HepG2 (cell line): ENCODE measurements around the gene SMIM13. TPM values are rescaled to one million over a fixed set of nuclear protein-coding genes. Genes with fewer than 3 reads are reported as not detected.
A peak's percentile ranks its signal among the peaks of the same experiment; 100 is the strongest.

Source experiments
- ARHGAP35 ChIP-seq: sonication (generic); formaldehyde crosslinking; IDR thresholded peaks from 2 replicates; pipeline ENCODE4 v1.9.0; 2022; ENCODE audit warnings: mild to moderate bottlenecking, inconsistent platforms, moderate library complexity, missing genetic modification reagents, borderline replicate concordance
- BRCA1 ChIP-seq: sonication (generic); formaldehyde crosslinking; IDR thresholded peaks from 2 replicates; pipeline ENCODE4 v1.4.0; 2020; ENCODE audit warnings: missing genetic modification reagents
- KAT8 ChIP-seq: IDR thresholded peaks from 2 replicates; pipeline ENCODE4 v1.6.1; 2016; ENCODE audit warnings: missing genetic modification reagents, missing compliant biosample characterization
- PAWR ChIP-seq: sonication (generic); formaldehyde crosslinking; IDR thresholded peaks from 2 replicates; pipeline ENCODE4 v1.4.0; 2020; ENCODE audit warnings: missing genetic modification reagents, mild to moderate bottlenecking, borderline replicate concordance
- PPARG ChIP-seq: conservative IDR thresholded peaks from 2 replicates; pipeline ENCODE4 v1.6.1; 2016; ENCODE audit warnings: missing biosample characterization, missing genetic modification reagents
- RARA ChIP-seq: IDR thresholded peaks from 2 replicates; pipeline ENCODE4 v1.6.1; 2016; ENCODE audit warnings: missing genetic modification reagents, missing compliant biosample characterization
- SATB2 ChIP-seq: sonication (generic); formaldehyde crosslinking; IDR thresholded peaks from 2 replicates; pipeline ENCODE4 v1.5.0; 2020; ENCODE audit warnings: missing genetic modification reagents
- SIX1 ChIP-seq: sonication (generic); formaldehyde crosslinking; IDR thresholded peaks from 2 replicates; pipeline ENCODE4 v1.4.0; 2020; ENCODE audit warnings: missing genetic modification reagents, borderline replicate concordance
- SSRP1 ChIP-seq: IDR thresholded peaks from 2 replicates; pipeline ENCODE4 v1.6.1; 2016; ENCODE audit warnings: control low read depth
- TP53 ChIP-seq: sonication (generic); formaldehyde crosslinking; conservative IDR thresholded peaks from 2 replicates; pipeline ENCODE4 v1.4.0; 2020; ENCODE audit warnings: missing genetic modification reagents
- ZNF136 ChIP-seq: sonication (generic); formaldehyde crosslinking; IDR thresholded peaks from 2 replicates; pipeline ENCODE4 v1.8.1; 2022; ENCODE audit warnings: low read depth, mild to moderate bottlenecking, moderate library complexity, missing genetic modification reagents
- ZNF501 ChIP-seq: sonication (generic); formaldehyde crosslinking; IDR thresholded peaks from 2 replicates; pipeline ENCODE4 v1.5.1; 2020; ENCODE audit warnings: mild to moderate bottlenecking, moderate library complexity, missing genetic modification reagents
- ZNF773 ChIP-seq: sonication (generic); formaldehyde crosslinking; IDR thresholded peaks from 2 replicates; pipeline ENCODE4 v1.4.0; 2020; ENCODE audit warnings: missing genetic modification reagents, borderline replicate concordance
- polyA plus RNA-seq, 8 experiments: library from polyadenylated mRNA; depleted of rRNA in 3 of 8; stranded (reverse) in 7 of 8; unstranded in 1 of 8; fragments of >200 nt; fragmentation: Illumina TruSeq in 4 of 8; extraction: Trizol in 4 of 8; gene quantifications; 2 replicates each; pipeline versions ENCODE4 v1.2.1 to v1.2.3, GENCODE V29; 2011 to 2016; ENCODE audit warnings: low read depth in 4 of 8, missing spikeins in 1 of 8, mixed read lengths in 1 of 8; ENCODE audit not compliant: insufficient read depth in 1 of 8
- total RNA-seq, 5 experiments: library from RNA; depleted of rRNA; stranded (reverse); fragments of >200 nt; fragmentation: Illumina TruSeq; extraction: Trizol; gene quantifications; 2 replicates each; pipeline ENCODE4 v1.2.3, GENCODE V29; 2016; ENCODE audit warnings: low read depth in 1 of 5
- TF ChIP-seq, protein P1 (sequence below): IDR thresholded peaks from 2 replicates; pipeline ENCODE4 v1.6.1; 2016; ENCODE audit warnings: low read depth
- TF ChIP-seq, protein P2 (sequence below): sonication (generic); formaldehyde crosslinking; conservative IDR thresholded peaks from 2 replicates; pipeline ENCODE4 v1.8.0; 2022; ENCODE audit warnings: low read depth, missing genetic modification reagents
- TF ChIP-seq, protein P3 (sequence below): sonication (generic); formaldehyde crosslinking; IDR thresholded peaks from 2 replicates; pipeline ENCODE4 v1.4.0; 2020; ENCODE audit warnings: low read depth, mild to moderate bottlenecking, missing genetic modification reagents
- TF ChIP-seq, protein P4 (sequence below): sonication (generic); formaldehyde crosslinking; IDR thresholded peaks from 2 replicates; pipeline ENCODE4 v1.4.0; 2020; ENCODE audit warnings: mild to moderate bottlenecking, missing genetic modification reagents, borderline replicate concordance
- TF ChIP-seq, protein P5 (sequence below): sonication (generic); formaldehyde crosslinking; IDR thresholded peaks from 2 replicates; pipeline ENCODE4 v1.5.0; 2020; ENCODE audit warnings: mild to moderate bottlenecking, missing genetic modification reagents
- TF ChIP-seq, protein P6 (sequence below): sonication (generic); formaldehyde crosslinking; IDR thresholded peaks from 2 replicates; pipeline ENCODE4 v1.8.1; 2023; ENCODE audit warnings: missing genetic modification reagents, mild to moderate bottlenecking, borderline replicate concordance
- TF ChIP-seq, protein P7 (sequence below): IDR thresholded peaks from 2 replicates; pipeline ENCODE4 v1.6.1; 2012; ENCODE audit warnings: inconsistent platforms

The SMIM13 gene
- total and polyA plus RNA-seq, 2 of the 13 experiments (the other 11 are each of a cell fraction or from before 2014, with no cell fraction given): 2.7 to 10.2 TPM

DNA sequence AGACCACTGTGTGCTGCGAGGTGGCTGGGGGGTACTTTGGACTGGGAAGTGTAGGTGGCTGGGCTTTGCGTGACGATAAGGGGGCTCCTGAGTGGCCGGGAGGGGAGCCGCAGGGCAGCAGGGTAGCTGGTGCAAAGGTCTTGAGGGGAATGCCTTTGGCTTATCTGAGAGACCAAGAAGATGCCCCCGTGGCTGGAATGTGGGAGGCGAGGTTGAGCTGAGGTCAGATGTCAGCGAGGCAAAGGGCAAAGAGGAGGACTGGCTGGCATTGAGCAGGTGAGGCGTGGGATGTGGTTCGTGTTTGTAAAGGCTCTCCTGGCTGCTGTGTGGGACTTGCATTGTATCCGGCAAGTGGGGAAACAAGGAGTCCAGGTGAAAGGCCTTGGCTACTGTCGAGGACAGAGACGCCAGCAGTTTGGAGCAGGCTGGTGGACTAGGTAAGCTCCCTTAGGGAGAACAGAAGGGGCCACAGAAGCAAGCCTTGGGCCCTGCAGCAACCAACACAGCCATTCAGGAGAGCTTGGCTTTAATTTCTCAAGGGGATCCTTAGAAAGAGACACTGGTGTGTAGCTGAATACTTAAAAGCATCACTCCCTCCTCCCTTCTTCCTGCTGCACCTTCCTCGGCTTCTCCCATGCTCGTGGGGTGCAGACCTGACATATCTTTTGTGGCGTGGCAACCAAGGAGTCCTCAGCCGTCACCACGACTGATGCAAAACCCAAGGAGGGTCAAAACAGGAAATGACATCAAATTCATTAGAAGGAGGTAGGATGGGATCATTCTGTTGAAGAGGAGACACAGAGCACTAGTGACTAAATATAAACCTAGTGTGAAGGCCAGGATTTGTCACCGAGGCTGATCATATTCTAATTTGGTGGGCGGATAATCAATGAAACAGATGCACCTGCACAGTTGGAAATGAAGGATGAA lies 71.3 kb downstream of the SMIM13 start (continued):
- TF ChIP-seq, protein P1, sequence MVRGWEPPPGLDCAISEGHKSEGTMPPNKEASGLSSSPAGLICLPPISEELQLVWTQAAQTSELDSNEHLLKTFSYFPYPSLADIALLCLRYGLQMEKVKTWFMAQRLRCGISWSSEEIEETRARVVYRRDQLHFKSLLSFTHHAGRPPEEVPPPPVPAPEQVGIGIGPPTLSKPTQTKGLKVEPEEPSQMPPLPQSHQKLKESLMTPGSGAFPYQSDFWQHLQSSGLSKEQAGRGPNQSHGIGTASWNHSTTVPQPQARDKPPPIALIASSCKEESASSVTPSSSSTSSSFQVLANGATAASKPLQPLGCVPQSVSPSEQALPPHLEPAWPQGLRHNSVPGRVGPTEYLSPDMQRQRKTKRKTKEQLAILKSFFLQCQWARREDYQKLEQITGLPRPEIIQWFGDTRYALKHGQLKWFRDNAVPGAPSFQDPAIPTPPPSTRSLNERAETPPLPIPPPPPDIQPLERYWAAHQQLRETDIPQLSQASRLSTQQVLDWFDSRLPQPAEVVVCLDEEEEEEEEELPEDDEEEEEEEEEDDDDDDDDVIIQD: 0 out of 2 replicates have a peak, but pooled peaks have one; percentile 31
- TF ChIP-seq PAWR: no peak
- TF ChIP-seq, protein P2, sequence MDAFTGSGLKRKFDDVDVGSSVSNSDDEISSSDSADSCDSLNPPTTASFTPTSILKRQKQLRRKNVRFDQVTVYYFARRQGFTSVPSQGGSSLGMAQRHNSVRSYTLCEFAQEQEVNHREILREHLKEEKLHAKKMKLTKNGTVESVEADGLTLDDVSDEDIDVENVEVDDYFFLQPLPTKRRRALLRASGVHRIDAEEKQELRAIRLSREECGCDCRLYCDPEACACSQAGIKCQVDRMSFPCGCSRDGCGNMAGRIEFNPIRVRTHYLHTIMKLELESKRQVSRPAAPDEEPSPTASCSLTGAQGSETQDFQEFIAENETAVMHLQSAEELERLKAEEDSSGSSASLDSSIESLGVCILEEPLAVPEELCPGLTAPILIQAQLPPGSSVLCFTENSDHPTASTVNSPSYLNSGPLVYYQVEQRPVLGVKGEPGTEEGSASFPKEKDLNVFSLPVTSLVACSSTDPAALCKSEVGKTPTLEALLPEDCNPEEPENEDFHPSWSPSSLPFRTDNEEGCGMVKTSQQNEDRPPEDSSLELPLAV (CRISPR knock-in tag): no peak
- TF ChIP-seq, protein P3, sequence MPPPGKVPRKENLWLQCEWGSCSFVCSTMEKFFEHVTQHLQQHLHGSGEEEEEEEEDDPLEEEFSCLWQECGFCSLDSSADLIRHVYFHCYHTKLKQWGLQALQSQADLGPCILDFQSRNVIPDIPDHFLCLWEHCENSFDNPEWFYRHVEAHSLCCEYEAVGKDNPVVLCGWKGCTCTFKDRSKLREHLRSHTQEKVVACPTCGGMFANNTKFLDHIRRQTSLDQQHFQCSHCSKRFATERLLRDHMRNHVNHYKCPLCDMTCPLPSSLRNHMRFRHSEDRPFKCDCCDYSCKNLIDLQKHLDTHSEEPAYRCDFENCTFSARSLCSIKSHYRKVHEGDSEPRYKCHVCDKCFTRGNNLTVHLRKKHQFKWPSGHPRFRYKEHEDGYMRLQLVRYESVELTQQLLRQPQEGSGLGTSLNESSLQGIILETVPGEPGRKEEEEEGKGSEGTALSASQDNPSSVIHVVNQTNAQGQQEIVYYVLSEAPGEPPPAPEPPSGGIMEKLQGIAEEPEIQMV (CRISPR knock-in tag): peak; percentile 28; the same call in 1 of the 2 replicates
- TF ChIP-seq ZNF501 (CRISPR knock-in tag): 0 out of 2 replicates have a peak, but pooled peaks have one; percentile 23
- TF ChIP-seq PPARG (CRISPR knock-in tag): peak; percentile 94
- no peak for TF ChIP-seq SSRP1 (CRISPR knock-in tag)
- no peak for TF ChIP-seq KAT8 (CRISPR knock-in tag)
- TF ChIP-seq SIX1 (CRISPR knock-in tag): no peak
- no peak for TF ChIP-seq ARHGAP35 (CRISPR knock-in tag)
- TF ChIP-seq RARA (CRISPR knock-in tag): peak; percentile 85
- TF ChIP-seq, protein P4, sequence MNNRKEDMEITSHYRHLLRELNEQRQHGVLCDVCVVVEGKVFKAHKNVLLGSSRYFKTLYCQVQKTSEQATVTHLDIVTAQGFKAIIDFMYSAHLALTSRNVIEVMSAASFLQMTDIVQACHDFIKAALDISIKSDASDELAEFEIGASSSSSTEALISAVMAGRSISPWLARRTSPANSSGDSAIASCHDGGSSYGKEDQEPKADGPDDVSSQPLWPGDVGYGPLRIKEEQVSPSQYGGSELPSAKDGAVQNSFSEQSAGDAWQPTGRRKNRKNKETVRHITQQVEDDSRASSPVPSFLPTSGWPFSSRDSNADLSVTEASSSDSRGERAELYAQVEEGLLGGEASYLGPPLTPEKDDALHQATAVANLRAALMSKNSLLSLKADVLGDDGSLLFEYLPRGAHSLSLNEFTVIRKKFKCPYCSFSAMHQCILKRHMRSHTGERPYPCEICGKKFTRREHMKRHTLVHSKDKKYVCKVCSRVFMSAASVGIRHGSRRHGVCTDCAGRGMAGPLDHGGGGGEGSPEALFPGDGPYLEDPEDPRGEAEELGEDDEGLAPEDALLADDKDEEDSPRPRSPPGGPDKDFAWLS (CRISPR knock-in tag): no peak
- no peak for TF ChIP-seq ZNF136 (CRISPR knock-in tag)
- no peak for TF ChIP-seq BRCA1
- TF ChIP-seq, protein P5, sequence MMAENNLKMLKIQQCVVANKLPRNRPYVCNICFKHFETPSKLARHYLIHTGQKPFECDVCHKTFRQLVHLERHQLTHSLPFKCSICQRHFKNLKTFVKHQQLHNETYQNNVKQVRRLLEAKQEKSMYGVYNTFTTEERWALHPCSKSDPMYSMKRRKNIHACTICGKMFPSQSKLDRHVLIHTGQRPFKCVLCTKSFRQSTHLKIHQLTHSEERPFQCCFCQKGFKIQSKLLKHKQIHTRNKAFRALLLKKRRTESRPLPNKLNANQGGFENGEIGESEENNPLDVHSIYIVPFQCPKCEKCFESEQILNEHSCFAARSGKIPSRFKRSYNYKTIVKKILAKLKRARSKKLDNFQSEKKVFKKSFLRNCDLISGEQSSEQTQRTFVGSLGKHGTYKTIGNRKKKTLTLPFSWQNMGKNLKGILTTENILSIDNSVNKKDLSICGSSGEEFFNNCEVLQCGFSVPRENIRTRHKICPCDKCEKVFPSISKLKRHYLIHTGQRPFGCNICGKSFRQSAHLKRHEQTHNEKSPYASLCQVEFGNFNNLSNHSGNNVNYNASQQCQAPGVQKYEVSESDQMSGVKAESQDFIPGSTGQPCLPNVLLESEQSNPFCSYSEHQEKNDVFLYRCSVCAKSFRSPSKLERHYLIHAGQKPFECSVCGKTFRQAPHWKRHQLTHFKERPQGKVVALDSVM (CRISPR knock-in tag): no peak
- no peak for TF ChIP-seq SATB2 (CRISPR knock-in tag)
- TF ChIP-seq, protein P6, sequence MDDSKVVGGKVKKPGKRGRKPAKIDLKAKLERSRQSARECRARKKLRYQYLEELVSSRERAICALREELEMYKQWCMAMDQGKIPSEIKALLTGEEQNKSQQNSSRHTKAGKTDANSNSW: no peak
- TF ChIP-seq, protein P7, sequence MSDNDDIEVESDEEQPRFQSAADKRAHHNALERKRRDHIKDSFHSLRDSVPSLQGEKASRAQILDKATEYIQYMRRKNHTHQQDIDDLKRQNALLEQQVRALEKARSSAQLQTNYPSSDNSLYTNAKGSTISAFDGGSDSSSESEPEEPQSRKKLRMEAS: peak; percentile 37; the same call in 1 of the 2 replicates
- TF ChIP-seq ZNF773: no peak
- no peak for TF ChIP-seq TP53 (CRISPR knock-in tag)
